SHP77 treated with DMSO at 0.1 percent for 48 hours (cell line): ENCODE data around the gene NPFF.
"Not testable (repeated sequence)": the region's sequence is repeated elsewhere in the genome, so short reads cannot be mapped to it uniquely, and the experiment has no call there.

Experiments
- DNase-seq: peaks from one replicate; lab custom pipeline; 2025; lab: John Stamatoyannopoulos, UW

NPFF gene

GRCh38 chr12:53506881-53507602 lies at the start of gene NPFF:
Gene NPFF (minus strand): TSS chr12:53507484. CDS start chr12:53507474, 10 bp downstream.
- no peak for DNase-seq

- no peak for DNase-seq
These were observed 45.4 kb upstream of the NPFF start for GRCh38 chr12:53552361-53553327.

GRCh38 chr12:53551889-53552291 lies 44.6 kb upstream of the NPFF start:
- DNase-seq: no peak

GRCh38 chr12:53550595-53550994 lies 43.3 kb upstream of the NPFF start:
- no peak for DNase-seq

GRCh38 chr12:53550131-53550530 lies 42.8 kb upstream of the NPFF start:
- DNase-seq: not testable (repeated sequence)

- not testable (repeated sequence) for DNase-seq
These were observed 41.1 kb upstream of the NPFF start for GRCh38 chr12:53548354-53548753.

GRCh38 chr12:53543539-53543938 lies 36.3 kb upstream of the NPFF start:
- no peak for DNase-seq

GRCh38 chr12:53539526-53539925 lies 32.2 kb upstream of the NPFF start:
- no peak for DNase-seq

- no peak for DNase-seq
These were observed 31.0 kb upstream of the NPFF start for GRCh38 chr12:53538209-53538689.

- DNase-seq: no peak
These were observed 29.7 kb upstream of the NPFF start for GRCh38 chr12:53536962-53537361.

GRCh38 chr12:53533471-53533870 lies 26.2 kb upstream of the NPFF start:
- no peak for DNase-seq

GRCh38 chr12:53532524-53533445 lies 25.5 kb upstream of the NPFF start:
- DNase-seq: no peak

- DNase-seq: no peak
These were observed 24.7 kb upstream of the NPFF start for GRCh38 chr12:53532021-53532420.

- no peak for DNase-seq
These were observed 23.6 kb upstream of the NPFF start for GRCh38 chr12:53530920-53531319.

GRCh38 chr12:53530061-53530460 lies 22.8 kb upstream of the NPFF start:
- DNase-seq: no peak

GRCh38 chr12:53524476-53524875 lies 17.2 kb upstream of the NPFF start:
- no peak for DNase-seq

GRCh38 chr12:53523131-53523530 lies 15.8 kb upstream of the NPFF start:
- DNase-seq: no peak

GRCh38 chr12:53518381-53518780 lies 11.1 kb upstream of the NPFF start:
- DNase-seq: no peak

GRCh38 chr12:53516758-53517455 lies 9.6 kb upstream of the NPFF start:
- no peak for DNase-seq

- no peak for DNase-seq
These were observed 8.0 kb upstream of the NPFF start for GRCh38 chr12:53515291-53515680.

GRCh38 chr12:53514628-53515290 lies 7.5 kb upstream of the NPFF start:
- no peak for DNase-seq
